Esophagus muscularis mucosa (tissue), 4 donors: ENCODE data around the gene RAB41. TPM values are rescaled to one million over a fixed set of nuclear protein-coding genes. Genes with fewer than 3 reads are reported as not detected.
A peak's percentile ranks its signal among the peaks of the same experiment; 100 is the strongest.
"Not testable (repeated sequence)": the region's sequence is repeated elsewhere in the genome, so short reads cannot be mapped to it uniquely, and the experiment has no call there.

ENCODE experiments used
- DNase-seq: peaks from one replicate; pipeline ENCODE4 v3.0.0-alpha.2; 2017; ENCODE audit errors: extremely low spot score
- H3K27ac ChIP-seq, 4 donors: fragments of 200-600 bp; sonication (generic); replicated peaks in 1 of 4; 1 replicate in 3 of 4; 2 replicates in 1 of 4; pipeline ENCODE4 v1.5.1; 2016 to 2019; ENCODE audit warnings: mild to moderate bottlenecking in 1 of 4
- H3K27me3 ChIP-seq, 4 donors: fragments of 200-600 bp; sonication (generic); one replicate each; pipeline versions ENCODE4 v1.5.1 to v1.6.0; 2016 to 2019
- H3K36me3 ChIP-seq, 4 donors: fragments of 200-600 bp; sonication (generic); one replicate each; pipeline ENCODE4 v1.5.1; 2016 to 2019
- H3K4me1 ChIP-seq, 4 donors: fragments of 200-600 bp; sonication (generic); one replicate each; pipeline ENCODE4 v1.5.1; 2016 to 2019
- H3K4me3 ChIP-seq, 4 donors: fragments of 200-600 bp; sonication (generic); 1 replicate in 2 of 4; 2 replicates in 2 of 4; pipeline ENCODE4 v1.5.1; 2016 to 2019; ENCODE audit warnings: mild to moderate bottlenecking in 4 of 4, moderate library complexity in 1 of 4
- H3K9me3 ChIP-seq, 4 donors: fragments of 200-600 bp; sonication (generic); 1 replicate in 3 of 4; 2 replicates in 1 of 4; pipeline ENCODE4 v1.5.1; 2016 to 2019
- EP300 ChIP-seq: sonication (generic); formaldehyde crosslinking; IDR thresholded peaks from one replicate; pipeline ENCODE4 v1.6.1; 2017; ENCODE audit warnings: antibody characterized with exemption
- POLR2A ChIP-seq: fragments of 450-650 bp; IDR thresholded peaks from one replicate; pipeline ENCODE4 v1.6.1; 2017; ENCODE audit warnings: antibody characterized with exemption, moderate library complexity, mild to moderate bottlenecking, low read depth
- POLR2AphosphoS5 ChIP-seq, 2 donors: sonication (generic); formaldehyde crosslinking; IDR thresholded peaks; one replicate each; pipeline ENCODE4 v1.6.1; 2017; ENCODE audit warnings: antibody characterized with exemption in 2 of 2
- WGBS: methylation state at CpG from one replicate; pipeline ENCODE4 v1.1.5; 2018; 5-methylcytosine and 5-hydroxymethylcytosine counted together
- intact Hi-C: fragments of 100-400 bp; cut with DNase I; formaldehyde crosslinking; loops from one replicate; pipeline ENCODE4 v1.15.1; 2023
- total RNA-seq, 4 donors: library from RNA; depleted of rRNA; stranded (reverse); fragments of >200 nt; gene quantifications; one replicate each; pipeline versions ENCODE4 v1.1.0 to v1.2.1, GENCODE V29; 2016
- TF ChIP-seq, protein P1 (sequence below), 3 experiments: fragments of 200-600 bp in 2 of 3; fragments of 450-650 bp in 1 of 3; sonication (generic) in 2 of 3; IDR thresholded peaks; one replicate each; pipeline ENCODE4 v1.5.1; 2017 to 2019; ENCODE audit warnings: antibody characterized with exemption in 3 of 3, mild to moderate bottlenecking in 2 of 3, moderate library complexity in 1 of 3

Gene RAB41
- total RNA-seq, 4 donors from 2014 or later = not detected

DNA sequence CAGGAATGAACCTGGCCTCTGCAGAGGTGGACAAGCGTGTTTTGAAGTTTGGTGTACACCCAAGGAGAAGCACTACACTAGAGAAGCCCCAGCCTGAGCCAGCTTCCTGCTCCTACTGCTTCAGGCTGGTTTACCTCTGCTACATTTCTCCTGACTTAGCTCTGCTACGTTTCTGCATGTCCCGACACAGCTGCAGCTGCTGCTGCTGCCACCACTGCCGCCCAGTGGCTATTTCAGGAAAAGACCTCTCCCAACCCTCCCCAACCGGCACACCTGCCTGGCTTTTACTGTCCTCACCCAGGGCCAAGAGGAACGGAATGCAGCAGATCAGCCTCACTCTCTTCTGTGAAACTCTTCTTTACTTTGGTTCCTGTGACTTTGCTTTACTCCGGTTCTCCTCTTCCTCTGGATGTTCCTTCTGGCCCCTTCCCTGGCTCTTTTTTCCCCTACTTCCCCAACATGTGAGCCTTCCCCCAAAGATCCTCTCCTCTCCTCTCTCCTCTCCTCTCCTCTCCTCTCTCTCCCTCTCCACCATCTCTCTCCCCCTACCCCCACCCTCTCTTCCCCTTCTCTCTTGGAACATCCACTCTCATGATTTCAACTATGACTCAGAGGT lies 18.9 kb upstream of the RAB41 start:
- WGBS = 19% methylated on average over 7 of the region's 7 CpGs
- H3K27ac ChIP-seq = no peak overlapping the region
- no peaks in the 10 kb centered on the region for H3K9me3 ChIP-seq
- H3K27me3 ChIP-seq = no peaks in the 10 kb centered on the region
- no peaks in the 10 kb centered on the region for H3K4me1 ChIP-seq
- H3K4me3 ChIP-seq = no peak overlapping the region
- no peaks in the 10 kb centered on the region for H3K36me3 ChIP-seq
- no peak for TF ChIP-seq POLR2A
- TF ChIP-seq, protein P1, sequence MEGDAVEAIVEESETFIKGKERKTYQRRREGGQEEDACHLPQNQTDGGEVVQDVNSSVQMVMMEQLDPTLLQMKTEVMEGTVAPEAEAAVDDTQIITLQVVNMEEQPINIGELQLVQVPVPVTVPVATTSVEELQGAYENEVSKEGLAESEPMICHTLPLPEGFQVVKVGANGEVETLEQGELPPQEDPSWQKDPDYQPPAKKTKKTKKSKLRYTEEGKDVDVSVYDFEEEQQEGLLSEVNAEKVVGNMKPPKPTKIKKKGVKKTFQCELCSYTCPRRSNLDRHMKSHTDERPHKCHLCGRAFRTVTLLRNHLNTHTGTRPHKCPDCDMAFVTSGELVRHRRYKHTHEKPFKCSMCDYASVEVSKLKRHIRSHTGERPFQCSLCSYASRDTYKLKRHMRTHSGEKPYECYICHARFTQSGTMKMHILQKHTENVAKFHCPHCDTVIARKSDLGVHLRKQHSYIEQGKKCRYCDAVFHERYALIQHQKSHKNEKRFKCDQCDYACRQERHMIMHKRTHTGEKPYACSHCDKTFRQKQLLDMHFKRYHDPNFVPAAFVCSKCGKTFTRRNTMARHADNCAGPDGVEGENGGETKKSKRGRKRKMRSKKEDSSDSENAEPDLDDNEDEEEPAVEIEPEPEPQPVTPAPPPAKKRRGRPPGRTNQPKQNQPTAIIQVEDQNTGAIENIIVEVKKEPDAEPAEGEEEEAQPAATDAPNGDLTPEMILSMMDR (IDR thresholded peaks at IDR 0.05) = peak in 2 of 3 experiments; percentile 12 to 27
- intact Hi-C loops = no loop called here
- no peak for DNase-seq

DNA sequence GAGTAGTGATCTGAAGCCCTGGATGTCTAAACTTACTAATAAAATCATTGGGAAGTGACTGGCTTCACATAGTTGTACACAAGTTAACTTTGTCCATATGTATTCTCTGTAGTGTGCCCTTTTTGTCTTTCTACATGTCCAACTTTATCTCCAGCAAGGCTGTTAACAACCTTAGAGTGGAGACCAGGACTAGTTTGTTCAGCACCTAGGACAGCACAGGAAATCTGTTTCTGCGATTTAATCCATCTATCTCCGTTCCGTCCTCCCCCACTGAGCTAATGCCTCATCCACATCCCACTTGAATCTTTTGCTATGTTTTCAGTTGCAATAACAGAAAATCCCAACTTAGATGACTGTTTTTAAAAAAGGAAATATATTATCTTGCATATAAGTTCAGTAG lies 17.2 kb upstream of the RAB41 start:
- Histone ChIP-seq H3K4me3 (no peak overlapping the region), H3K27ac (no peak overlapping the region), H3K4me1 (no peaks in the 10 kb centered on the region), H3K9me3 (no peaks in the 10 kb centered on the region), H3K36me3 (no peaks in the 10 kb centered on the region), H3K27me3 (no peaks in the 10 kb centered on the region)
- TF ChIP-seq, protein P1 (IDR thresholded peaks at IDR 0.05) = no peak
- TF ChIP-seq POLR2AphosphoS5 (IDR thresholded peaks at IDR 0.05) = no peak
- DNase-seq = no peak
- WGBS = 49% methylated on average over 3 of the region's 3 CpGs
- intact Hi-C loops = no loop called here

DNA sequence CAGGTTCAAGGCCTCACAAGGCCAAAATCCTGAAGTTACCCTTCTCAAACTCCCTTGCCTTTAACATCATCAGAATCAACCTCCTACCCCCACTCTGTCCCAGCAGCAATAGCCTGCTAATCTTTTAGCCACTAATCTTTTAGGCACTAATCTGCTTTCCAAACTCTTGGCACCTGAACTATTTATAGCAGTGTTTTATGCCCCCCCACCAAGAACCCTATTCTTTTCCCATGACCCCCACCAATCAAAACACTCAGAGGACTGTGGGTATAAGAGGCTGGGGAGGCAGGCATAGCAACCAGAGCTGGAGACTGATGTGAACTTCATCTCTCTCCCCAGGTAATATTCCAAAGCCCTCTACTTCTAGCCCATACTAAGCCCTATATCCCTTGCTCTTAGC lies 13.9 kb upstream of the RAB41 start, which contains the start of gene ARR3:
ARR3 (plus strand) TSS at position 301 of the 400 bp plus-strand sequence. CDS start 1,052 bp downstream, outside the sequence.
- H3K4me3 ChIP-seq = no peak within 1 kb of the TSS
- intact Hi-C loops = no loop called here
- no peak within 1 kb of the TSS for H3K27ac ChIP-seq
- TF ChIP-seq EP300 = no peak
- TF ChIP-seq, protein P1 (IDR thresholded peaks at IDR 0.05) = no peak
- TF ChIP-seq POLR2A = no peak
- TF ChIP-seq POLR2AphosphoS5 (IDR thresholded peaks at IDR 0.05) = no peak
- no peak for DNase-seq
- H3K27me3 ChIP-seq = no peaks in the 10 kb centered on the region
- H3K4me1 ChIP-seq = no peaks in the 10 kb centered on the region
- no peaks in the 10 kb centered on the region for H3K9me3 ChIP-seq
- no peaks in the 10 kb centered on the region for H3K36me3 ChIP-seq

DNA sequence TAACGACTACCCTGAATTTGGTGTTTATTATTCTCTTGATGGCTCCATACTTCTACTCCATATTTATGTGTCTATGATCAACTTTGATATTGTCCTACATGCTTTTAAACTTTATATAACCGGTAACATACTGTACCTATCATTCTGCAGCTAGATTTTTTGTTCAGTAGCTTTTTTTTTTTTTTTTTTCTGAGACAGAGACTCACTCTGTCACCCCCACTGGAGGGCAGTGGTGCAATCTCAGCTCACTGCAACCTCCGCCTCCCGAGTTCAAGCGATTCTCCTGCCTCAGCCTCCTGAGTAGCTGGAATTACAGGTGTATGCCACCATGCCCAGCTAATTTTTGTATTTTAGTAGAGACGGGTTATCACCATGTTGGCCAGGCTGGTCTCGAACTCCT lies 7.9 kb upstream of the RAB41 start:
- H3K4me1 ChIP-seq, DNase-seq, intact Hi-C loops, H3K27ac ChIP-seq, H3K9me3 ChIP-seq, H3K27me3 ChIP-seq, H3K4me3 ChIP-seq, H3K36me3 ChIP-seq: not testable (repeated sequence)
- WGBS = 81% methylated on average over 7 of the region's 7 CpGs

DNA sequence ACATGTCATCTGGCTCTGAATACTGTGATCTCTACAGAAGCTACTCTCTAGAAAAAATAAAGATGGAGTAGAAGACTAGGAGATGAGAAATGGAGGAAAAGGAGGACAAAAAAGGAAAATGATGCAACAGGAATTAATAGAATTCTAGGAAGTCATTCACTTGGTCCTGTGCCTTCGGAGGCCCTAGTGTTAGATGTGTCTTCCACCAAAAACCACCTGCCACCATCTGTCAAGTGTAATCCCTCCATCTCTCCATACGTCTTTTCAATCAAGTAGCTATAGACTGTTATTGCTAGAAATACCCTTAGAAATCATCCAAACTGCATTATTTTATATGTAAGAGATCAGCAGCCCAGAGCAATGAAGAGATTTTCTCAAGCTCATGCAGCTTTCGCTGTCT lies 2.9 kb upstream of the RAB41 start:
- no peak overlapping the region for H3K27ac ChIP-seq
- H3K4me3 ChIP-seq = no peak overlapping the region
- H3K27me3 ChIP-seq = no peaks in the 10 kb centered on the region
- H3K9me3 ChIP-seq = no peaks in the 10 kb centered on the region
- peaks cover 0 to 8% (median 0%) of the 10 kb centered on the region in 4 donors for H3K36me3 ChIP-seq
- no peak for TF ChIP-seq EP300
- TF ChIP-seq, protein P1 (IDR thresholded peaks at IDR 0.05) = no peak
- TF ChIP-seq POLR2A = no peak
- H3K4me1 ChIP-seq = no peaks in the 10 kb centered on the region
- WGBS = 75% methylated on average over 3 of the region's 3 CpGs
- intact Hi-C loops = no loop called here
- no peak for DNase-seq
